Occipital lobe (tissue), 2 donors: ENCODE measurements around the gene GPNMB. TPM values are rescaled to one million over a fixed set of nuclear protein-coding genes. Genes with fewer than 3 reads are reported as not detected.
"Not testable (repeated sequence)": the region's sequence is repeated elsewhere in the genome, so short reads cannot be mapped to it uniquely, and the experiment has no call there.

ENCODE experiments used
- DNase-seq: peaks from one replicate; lab custom pipeline; 2025; lab: John Stamatoyannopoulos, UW
- total RNA-seq: library from RNA; depleted of rRNA; stranded (reverse); fragments of >200 nt; gene quantifications from one replicate; pipeline ENCODE4 v1.2.3, GENCODE V29; 2014

The GPNMB gene
- total RNA-seq, 1 donor from 2014 or later = 5.3 TPM

DNA sequence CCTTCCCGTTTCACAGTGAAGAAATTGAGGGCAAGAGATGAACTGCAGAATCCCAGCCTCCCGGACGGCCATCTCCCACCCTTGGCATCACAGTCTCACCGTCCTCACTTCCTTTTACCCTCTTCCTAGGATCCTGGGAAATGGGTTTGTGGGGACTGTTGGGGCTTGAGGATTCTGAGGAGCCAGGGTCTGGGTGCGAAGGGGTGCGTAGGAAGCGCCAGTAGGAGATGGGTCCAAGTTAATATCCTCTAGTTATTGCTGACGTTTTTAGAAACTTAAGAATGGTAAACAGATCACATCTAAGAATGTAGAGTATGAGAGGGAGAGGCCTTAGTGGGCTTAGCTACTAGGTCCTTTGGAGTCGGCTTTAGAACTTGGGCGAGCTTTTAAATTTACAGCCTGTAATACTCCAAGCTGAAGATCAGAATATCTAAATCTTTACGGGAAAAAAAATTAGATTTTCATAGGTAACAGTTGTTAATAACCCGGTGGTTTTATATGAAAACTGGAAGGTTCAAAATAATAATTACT lies 53.3 kb downstream of the GPNMB start:
- no peak for DNase-seq

DNA sequence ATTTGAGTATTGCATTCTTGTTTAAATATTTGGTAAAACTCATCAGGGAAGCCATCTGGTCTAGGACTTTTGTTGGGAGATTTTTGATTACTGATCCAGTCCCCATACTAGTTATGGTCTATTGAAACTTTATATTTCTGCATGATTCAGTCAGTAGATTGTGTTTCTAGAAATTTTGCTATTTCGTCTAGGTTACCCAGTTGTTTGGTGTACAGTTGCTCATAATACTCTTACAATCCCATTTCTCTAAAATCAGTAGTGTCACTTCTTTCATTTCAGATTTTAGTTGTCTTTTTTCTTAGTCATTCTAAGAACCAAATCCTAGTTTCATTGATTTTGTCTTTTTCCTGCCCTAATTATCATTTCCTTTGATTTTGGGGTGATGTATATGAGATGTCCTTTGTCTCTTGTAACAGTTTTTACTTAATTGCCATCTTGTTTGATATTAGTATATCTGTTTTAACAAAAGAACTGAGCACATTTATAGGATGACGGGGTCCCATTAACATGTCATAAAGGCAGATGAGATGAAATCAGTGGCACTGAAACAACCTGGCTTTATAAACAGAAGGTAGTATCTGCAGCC lies 60.5 kb downstream of the GPNMB start:
- no peak for DNase-seq

DNA sequence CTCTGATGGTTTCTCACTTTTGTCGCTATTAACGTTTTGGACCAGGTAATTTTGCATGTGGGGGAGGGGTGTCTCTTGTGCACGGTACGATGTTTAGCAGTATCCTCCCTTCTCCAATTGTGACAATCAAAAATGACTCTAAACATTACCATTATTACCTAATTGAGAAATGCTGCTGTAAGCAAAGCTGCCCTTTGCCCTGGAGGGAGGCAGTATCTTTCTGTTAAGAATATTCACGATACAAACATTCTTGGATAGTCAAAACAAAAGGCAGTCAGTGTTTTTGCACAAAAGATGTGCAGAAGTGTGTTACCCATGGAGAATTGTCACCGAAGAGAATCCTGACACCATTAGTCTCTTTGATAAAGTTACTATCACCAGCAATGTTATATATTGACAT lies 62.2 kb downstream of the GPNMB start:
- DNase-seq = no peak

DNA sequence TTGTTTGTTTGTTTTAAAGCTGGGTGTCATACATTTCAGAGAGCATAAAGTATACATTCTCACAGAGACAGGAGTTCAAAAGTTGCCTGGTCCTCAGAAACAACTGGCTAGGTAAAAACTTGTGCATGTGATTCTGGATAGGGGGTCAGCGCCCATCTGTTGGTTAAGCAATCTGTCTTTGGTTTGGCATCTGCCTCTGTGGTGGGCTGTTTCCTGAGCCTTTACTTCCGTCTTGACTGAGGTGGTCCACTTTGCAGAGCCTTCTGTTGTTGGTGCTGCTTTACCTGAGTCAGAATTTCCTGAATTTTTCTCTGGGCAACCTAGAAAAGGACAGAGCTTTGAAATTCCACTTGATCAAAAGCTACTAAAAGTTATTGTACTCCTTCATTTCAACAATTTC lies 65.6 kb downstream of the GPNMB start:
- not testable (repeated sequence) for DNase-seq

DNA sequence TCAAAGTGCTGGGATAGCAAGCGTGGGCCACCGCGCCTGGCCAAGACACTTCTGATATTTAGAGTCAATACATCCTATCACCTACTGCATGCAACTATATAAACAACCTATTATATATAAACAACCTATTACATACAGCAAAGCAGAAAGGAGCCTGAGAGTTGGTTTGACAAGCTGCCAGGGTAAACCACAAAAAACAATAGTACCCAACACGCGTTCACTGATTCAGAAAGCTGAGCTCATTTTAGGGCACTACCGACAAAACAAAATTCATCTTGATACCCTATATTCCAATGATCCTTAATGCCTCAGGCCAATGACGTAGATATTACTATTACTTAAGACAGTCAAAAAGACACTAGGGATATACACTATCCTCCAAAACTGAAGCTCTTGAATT lies 68.8 kb downstream of the GPNMB start:
- DNase-seq = no peak

Other genes with a start within 250 kb of the GPNMB start
- gene HYCC1, start 232.6 kb upstream of the GPNMB start, total RNA-seq = 168 TPM
- gene KLHL7, start 141.0 kb upstream of the GPNMB start, total RNA-seq = 93.7 TPM
- 63.6 TPM for gene NUP42, start 64.7 kb upstream of the GPNMB start, total RNA-seq
- gene MALSU1, start 52.6 kb downstream of the GPNMB start, total RNA-seq = 27.5 TPM
- 84.1 TPM for gene IGF2BP3, start 223.7 kb downstream of the GPNMB start, total RNA-seq